ENCODE results near the gene GSTM2. TPM values are rescaled to one million over a fixed set of nuclear protein-coding genes. Genes with fewer than 3 reads are reported as not detected.

Gene GSTM2
- total RNA-seq, result 0.97 and 3.7 TPM in 2 replicates

DNA sequence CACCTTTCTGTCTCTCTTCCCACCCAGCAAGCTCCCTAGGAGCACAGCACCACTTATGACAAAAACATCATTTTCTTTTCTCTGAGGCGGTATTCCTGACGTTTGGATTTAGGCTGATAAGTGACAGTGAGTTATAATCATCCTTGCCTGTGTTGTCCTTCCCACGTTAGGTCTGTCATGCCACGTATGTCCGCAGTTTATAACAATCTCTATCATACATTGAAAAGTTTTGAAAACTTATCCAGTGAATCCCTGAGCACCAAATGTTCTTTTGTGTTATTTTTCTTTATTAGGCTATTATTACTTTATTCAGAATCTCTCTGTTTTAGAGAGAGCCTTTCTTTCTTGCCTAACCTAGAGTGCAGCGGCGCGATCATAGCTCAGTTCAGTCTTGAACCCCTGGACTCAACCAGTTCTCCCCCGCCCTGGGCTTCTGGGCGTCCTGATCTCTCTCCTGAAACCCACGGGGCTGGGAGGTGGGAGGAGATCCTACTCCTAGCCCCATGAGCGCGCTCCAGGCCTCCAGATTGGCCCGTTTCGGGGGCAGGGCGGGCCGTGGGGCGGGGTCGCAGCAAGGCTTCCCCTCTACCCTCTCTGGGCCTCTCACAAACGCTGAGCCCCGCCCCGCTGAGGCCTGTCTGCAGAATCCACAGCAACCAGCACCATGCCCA is at the start of gene GSTM2:
Gene GSTM2 (plus strand): TSS at position 606 of the 671 bp plus-strand sequence. CDS start 59 bp downstream, at position 665.

DNA sequence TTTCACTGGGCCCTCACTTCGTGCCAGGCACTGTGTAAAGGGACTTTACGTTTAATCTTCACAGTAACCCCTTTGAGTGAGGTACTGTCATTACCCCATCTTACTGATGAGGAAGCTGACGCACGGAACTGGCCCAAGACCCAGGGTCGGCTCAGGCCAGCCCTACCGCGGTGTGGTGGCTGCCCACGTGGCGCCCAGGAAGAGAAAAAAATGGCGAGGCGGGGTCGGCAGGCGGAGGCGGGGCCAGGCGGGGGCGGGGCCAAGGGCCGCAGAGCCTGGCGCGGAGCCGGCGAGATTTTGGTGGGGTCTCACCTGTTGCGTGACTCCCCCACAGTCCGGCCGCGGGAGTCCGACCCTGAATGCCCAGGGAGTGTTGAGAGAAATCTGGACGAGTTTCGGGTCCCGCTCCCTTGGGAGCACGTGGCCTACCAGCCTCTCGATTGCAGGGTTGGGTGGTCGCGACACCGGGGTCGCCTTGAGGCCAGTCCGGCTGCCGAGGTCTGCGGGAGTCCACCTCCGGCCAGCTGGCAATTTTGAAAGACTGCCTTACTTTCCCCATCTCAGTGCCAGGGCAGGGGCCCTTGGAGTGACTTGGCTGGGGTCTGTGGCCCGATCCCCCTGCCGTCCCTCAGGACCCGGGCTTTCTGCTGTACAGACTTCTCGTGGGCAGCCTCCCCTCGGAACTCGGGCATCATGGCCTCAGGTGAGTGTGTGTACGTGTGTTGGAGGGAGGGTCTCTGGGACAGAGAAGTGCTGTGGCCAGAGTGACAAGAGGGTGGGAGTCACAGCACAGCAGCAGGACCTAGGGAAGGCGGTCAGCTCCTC is 48.1 kb upstream of the GSTM2 start, which contains the start of the genes AMPD2 and GNAT2:
Gene AMPD2 (plus strand): TSS at position 262 of the 825 bp plus-strand sequence. CDS start 1,339 bp downstream, outside the sequence.
Gene GNAT2 (minus strand): TSS at position 41 of the 825 bp plus-strand sequence. CDS start 6,746 bp downstream, outside the sequence.

DNA sequence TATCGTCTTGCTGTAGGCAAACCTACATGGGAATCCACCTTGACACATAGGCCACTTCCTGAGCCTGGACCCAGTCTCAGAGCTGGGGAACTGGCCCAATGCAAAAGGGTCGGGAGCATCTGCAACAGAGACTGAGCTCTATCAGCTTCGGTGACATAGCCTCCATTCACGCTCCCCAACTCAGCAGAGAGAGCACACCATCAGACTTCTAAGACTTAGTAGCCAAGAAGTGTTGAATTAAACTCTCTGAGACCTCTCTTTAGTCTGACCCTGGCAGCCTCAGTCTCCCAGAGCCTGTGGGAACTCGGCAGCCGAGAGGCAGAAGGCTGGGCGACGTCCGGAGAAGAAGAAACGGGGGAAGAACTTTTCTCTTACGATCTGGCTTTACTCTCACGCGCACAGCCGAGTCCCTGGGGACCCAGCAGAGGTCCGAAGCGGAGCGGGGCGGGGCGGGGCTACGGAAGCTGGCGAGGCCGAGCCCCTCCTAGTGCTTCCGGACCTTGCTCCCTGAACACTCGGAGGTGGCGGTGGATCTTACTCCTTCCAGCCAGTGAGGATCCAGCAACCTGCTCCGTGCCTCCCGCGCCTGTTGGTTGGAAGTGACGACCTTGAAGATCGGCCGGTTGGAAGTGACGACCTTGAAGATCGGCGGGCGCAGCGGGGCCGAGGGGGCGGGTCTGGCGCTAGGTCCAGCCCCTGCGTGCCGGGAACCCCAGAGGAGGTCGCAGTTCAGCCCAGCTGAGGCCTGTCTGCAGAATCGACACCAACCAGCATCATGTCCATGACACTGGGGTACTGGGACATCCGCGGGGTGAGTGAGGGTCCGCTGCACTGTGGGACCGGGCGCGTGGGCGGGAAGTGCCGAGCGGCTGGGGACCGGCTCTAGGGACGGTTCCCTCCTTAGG is 12.0 kb upstream of the GSTM2 start, which contains the start of gene GSTM4:
Gene GSTM4 (plus strand): TSS at position 485 of the 905 bp plus-strand sequence. CDS start 291 bp downstream, at position 776.

DNA sequence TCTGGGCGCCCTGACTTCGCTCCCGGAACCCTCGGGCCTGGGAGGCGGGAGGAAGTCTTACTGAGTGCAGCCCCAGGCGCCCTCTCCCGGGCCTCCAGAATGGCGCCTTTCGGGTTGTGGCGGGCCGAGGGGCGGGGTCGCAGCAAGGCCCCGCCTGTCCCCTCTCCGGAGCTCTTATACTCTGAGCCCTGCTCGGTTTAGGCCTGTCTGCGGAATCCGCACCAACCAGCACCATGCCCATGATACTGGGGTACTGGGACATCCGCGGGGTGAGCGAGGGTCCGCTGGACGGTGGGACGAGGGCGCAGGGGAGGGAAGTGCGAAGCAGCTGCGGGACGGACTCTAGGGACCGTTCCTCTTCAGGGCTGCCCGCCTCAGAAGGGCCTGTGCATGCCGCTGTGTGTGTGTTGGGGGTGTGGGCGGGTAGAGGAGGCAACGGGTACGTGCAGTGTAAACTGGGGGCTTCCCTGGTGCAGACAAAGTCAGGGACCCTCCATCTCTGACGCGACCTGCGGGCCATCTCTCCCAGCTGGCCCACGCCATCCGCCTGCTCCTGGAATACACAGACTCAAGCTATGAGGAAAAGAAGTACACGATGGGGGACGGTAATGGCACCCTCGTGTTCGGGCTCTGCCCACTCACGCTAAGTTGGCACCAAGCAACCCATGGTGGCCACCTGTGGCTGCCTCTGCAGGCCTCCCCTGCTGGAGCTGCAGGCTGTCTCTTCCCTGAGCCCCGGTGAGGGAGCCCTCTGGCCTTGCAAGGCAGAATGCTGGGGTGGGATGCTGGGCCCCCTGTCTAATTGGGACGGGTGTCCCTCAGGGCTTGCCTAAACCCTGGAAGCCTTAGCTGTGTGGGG is 20.0 kb downstream of the GSTM2 start, which contains the start of gene GSTM1:
Gene GSTM1 (plus strand): TSS at position 177 of the 859 bp plus-strand sequence. CDS start 57 bp downstream, at position 234.

DNA sequence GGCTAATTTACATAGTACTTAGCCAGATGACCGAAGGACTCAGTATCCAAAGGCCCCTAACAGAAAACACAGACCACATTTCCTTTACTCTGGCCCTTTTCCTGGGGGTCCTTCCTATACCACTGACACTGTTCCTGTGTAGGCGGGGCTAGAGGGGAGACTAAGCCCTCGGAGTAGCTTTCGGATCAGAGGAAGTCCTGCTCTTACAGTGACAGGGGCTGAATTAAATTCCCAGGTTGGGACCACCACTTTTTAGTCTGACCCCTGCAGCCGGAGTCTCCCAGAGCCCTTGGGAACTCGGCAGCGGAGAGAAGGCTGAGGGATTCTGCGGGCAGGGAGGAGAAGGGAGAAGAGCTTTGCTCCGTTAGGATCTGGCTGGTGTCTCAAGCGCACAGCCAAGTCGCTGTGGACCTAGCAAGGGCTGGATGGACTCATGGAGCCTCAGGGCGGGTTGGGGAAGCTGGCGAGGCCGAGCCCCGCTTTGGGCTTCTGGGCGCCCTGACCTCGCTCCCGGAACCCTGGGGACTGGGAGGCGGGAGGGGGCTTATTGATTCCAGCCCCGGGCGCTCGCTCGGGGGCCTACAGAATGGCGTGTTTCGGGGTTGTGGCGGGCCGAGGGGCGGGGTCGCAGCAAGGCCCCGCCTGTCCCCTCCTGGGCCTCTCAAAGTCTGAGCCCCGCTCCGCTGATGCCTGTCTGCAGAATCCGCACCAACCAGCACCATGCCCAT is 43.9 kb downstream of the GSTM2 start, which contains the start of gene GSTM5:
Gene GSTM5 (plus strand): TSS at position 659 of the 728 bp plus-strand sequence. CDS start 62 bp downstream, at position 721.

Other genes with a start within 250 kb of the GSTM2 start
- 36.8 and 48.5 TPM in 2 replicates for gene PSMA5, start 241.6 kb upstream of the GSTM2 start, total RNA-seq
- gene SYPL2, start 201.5 kb upstream of the GSTM2 start, total RNA-seq, result 0.13 TPM in 1 of 2 replicates, not detected in the other
- 0.49 and 1.2 TPM in 2 replicates for gene ATXN7L2, start 184.2 kb upstream of the GSTM2 start, total RNA-seq
- 2.8 and 7.0 TPM in 2 replicates for gene CYB561D1, start 174.0 kb upstream of the GSTM2 start, total RNA-seq
- 0.16 and 3.0 TPM in 2 replicates for gene AMIGO1, start 158.3 kb upstream of the GSTM2 start, total RNA-seq
- gene GPR61, start 128.2 kb upstream of the GSTM2 start, total RNA-seq, result under 0.01 TPM in 1 of 2 replicates, not detected in the other
- 11.5 and 18.3 TPM in 2 replicates for gene GNAI3, start 119.4 kb upstream of the GSTM2 start, total RNA-seq
- 0.31 and 0.49 TPM in 2 replicates for gene GNAT2, start 48.4 kb upstream of the GSTM2 start, total RNA-seq
- gene AMPD2, start 48.2 kb upstream of the GSTM2 start, total RNA-seq, result 28.2 and 46.6 TPM in 2 replicates
- gene GSTM4, start 12.0 kb upstream of the GSTM2 start, total RNA-seq, result 1.3 and 3.8 TPM in 2 replicates
- gene GSTM1, start 19.8 kb downstream of the GSTM2 start, total RNA-seq, result not detected in 2 replicates
- not detected in 2 replicates for gene GSTM5, start 44.2 kb downstream of the GSTM2 start, total RNA-seq
- 16.8 and 27.5 TPM in 2 replicates for gene GSTM3, start 73.0 kb downstream of the GSTM2 start, total RNA-seq
- not detected in 2 replicates for gene EPS8L3, start 95.9 kb downstream of the GSTM2 start, total RNA-seq
- 6.3 and 32.5 TPM in 2 replicates for gene CSF1, start 242.8 kb downstream of the GSTM2 start, total RNA-seq

Measured in bladder microvascular endothelial cell (primary cell).